ENCODE results near the gene COLEC12. TPM values are rescaled to one million over a fixed set of nuclear protein-coding genes. Genes with fewer than 3 reads are reported as not detected.

The COLEC12 gene
- total and polyA plus RNA-seq, 10 of the 15 experiments (the other 5 are each of a cell fraction or from before 2014, with no cell fraction given) = 0.04 to 0.05 TPM; not detected in 8

GRCh38 chr18:360676-361075 lies 139.8 kb downstream of the COLEC12 start:
- no peaks in the 10 kb centered on the region for H4K20me1 ChIP-seq (ENCODE audit: control insufficient read depth, insufficient read depth)
- FAIRE-seq = no peak
- H3K9me3 ChIP-seq (replicated peaks; ENCODE audit: control insufficient read depth, insufficient read depth, low read length) = no peaks in the 10 kb centered on the region
- ChIA-PET POLR2A (no interaction called here), CTCF (no interaction called here), RAD21 (ENCODE audit: unreplicated experiment) (no interaction called here), SMC1A (ENCODE audit: uncharacterized antibody, unreplicated experiment) (no interaction called here)
- no peak for TF ChIP-seq NFYB (IDR thresholded peaks at IDR 0.05; ENCODE audit: insufficient read depth, low read depth, low read length)
- no peak for TF ChIP-seq NFYA (IDR thresholded peaks at IDR 0.05; ENCODE audit: borderline replicate concordance, low read depth, low read length)
- TF ChIP-seq, protein P1, sequence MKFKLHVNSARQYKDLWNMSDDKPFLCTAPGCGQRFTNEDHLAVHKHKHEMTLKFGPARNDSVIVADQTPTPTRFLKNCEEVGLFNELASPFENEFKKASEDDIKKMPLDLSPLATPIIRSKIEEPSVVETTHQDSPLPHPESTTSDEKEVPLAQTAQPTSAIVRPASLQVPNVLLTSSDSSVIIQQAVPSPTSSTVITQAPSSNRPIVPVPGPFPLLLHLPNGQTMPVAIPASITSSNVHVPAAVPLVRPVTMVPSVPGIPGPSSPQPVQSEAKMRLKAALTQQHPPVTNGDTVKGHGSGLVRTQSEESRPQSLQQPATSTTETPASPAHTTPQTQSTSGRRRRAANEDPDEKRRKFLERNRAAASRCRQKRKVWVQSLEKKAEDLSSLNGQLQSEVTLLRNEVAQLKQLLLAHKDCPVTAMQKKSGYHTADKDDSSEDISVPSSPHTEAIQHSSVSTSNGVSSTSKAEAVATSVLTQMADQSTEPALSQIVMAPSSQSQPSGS (IDR thresholded peaks at IDR 0.05; ENCODE audit: low read length) = no peak
- intact Hi-C loops (cut with micrococcal nuclease; ENCODE audit: unreplicated experiment) = no loop called here
- ATAC-seq = no peak
- no peak overlapping the region for H3K27ac ChIP-seq (ENCODE audit: control insufficient read depth, insufficient read depth)
- H3K9ac ChIP-seq (ENCODE audit: control insufficient read depth, insufficient read depth, low read length) = no peak overlapping the region
- H3K27me3 ChIP-seq (replicated peaks in 1 of 2; ENCODE audit: control insufficient read depth in 2 of 2, insufficient read depth in 2 of 2, low read length in 1 of 2) = no peaks in the 10 kb centered on the region; a peak in 1 of 4 replicates
- no peak overlapping the region for H2AFZ ChIP-seq (ENCODE audit: control insufficient read depth, low read depth, low read length)
- 5% methylated on average over 2 of the region's 2 CpGs for WGBS (ENCODE audit: insufficient coverage, insufficient replicate concordance, low lambda C conversion rate, missing lambda C conversion rate)
- no TSS peak for BruUV-seq (replicated peaks)
- H3K4me3 ChIP-seq = no peak overlapping the region
- H3K4me2 ChIP-seq (ENCODE audit: control insufficient read depth, insufficient read depth) = no peak overlapping the region
- no peaks in the 10 kb centered on the region for H3K36me3 ChIP-seq (ENCODE audit: control insufficient read depth in 2 of 2, insufficient read depth in 2 of 2, low read length in 1 of 2)
- no peak for DNase-seq (ENCODE audit: low read depth, low spot score)
- H3K79me2 ChIP-seq (ENCODE audit: control insufficient read depth, insufficient read depth, low read length) = no peaks in the 10 kb centered on the region
- no peaks in the 10 kb centered on the region for H3K4me1 ChIP-seq (ENCODE audit: control insufficient read depth, insufficient read depth, low read length)
- in situ Hi-C loops (cut with MboI) = no loop called here

DNA sequence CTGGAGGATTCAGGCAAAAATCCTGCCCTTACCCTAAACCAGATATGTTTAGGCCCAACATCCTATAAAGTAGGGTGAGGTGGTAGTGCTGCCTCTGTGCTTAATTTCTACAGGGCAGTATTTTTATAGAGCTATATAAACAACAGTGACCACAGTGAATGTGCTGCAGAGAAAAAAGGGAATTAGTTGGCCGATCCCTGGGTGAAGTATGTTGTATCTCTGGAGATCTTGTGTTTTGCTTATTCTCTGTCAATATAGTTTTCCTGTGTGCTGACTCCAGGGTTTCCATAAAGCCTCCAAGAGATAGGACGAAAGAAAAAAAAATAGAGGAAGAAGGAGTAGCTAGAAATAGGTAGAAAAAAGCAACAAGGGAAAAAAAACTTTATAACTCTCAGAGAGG lies 143.7 kb downstream of the COLEC12 start:
- no peak overlapping the region for H3K4me2 ChIP-seq (ENCODE audit: control insufficient read depth, insufficient read depth)
- ATAC-seq = no peak
- no peaks in the 10 kb centered on the region for H4K20me1 ChIP-seq (ENCODE audit: control insufficient read depth, insufficient read depth)
- no peak for FAIRE-seq
- BruUV-seq (replicated peaks) = no TSS peak
- POLR2A ChIA-PET = no interaction called here
- H3K4me1 ChIP-seq (ENCODE audit: control insufficient read depth, insufficient read depth, low read length) = no peaks in the 10 kb centered on the region
- no peaks in the 10 kb centered on the region for H3K36me3 ChIP-seq (ENCODE audit: control insufficient read depth in 2 of 2, insufficient read depth in 2 of 2, low read length in 1 of 2)
- H3K27ac ChIP-seq (ENCODE audit: control insufficient read depth, insufficient read depth) = no peak overlapping the region
- WGBS (ENCODE audit: insufficient coverage, insufficient replicate concordance, low lambda C conversion rate, missing lambda C conversion rate) = 10% methylated on average over 2 of the region's 2 CpGs
- H3K9ac ChIP-seq (ENCODE audit: control insufficient read depth, insufficient read depth, low read length) = no peak overlapping the region
- no peak overlapping the region for H3K4me3 ChIP-seq
- intact Hi-C loops (cut with micrococcal nuclease; ENCODE audit: unreplicated experiment) (no loop called here), in situ Hi-C loops (cut with MboI) (no loop called here)
- SMC1A ChIA-PET (ENCODE audit: uncharacterized antibody, unreplicated experiment) = no interaction called here
- no peaks in the 10 kb centered on the region for H3K79me2 ChIP-seq (ENCODE audit: control insufficient read depth, insufficient read depth, low read length)
- RAD21 ChIA-PET (ENCODE audit: unreplicated experiment) = no interaction called here
- H2AFZ ChIP-seq (ENCODE audit: control insufficient read depth, low read depth, low read length) = no peak overlapping the region
- H3K27me3 ChIP-seq (replicated peaks in 1 of 2; ENCODE audit: control insufficient read depth in 2 of 2, insufficient read depth in 2 of 2, low read length in 1 of 2) = 0 out of 4 replicates have a peak, but pooled peaks cover 0 to 4% of the 10 kb centered on the region in 2 experiments
- CTCF ChIA-PET = no interaction called here
- no peak for DNase-seq (ENCODE audit: low read depth, low spot score)
- H3K9me3 ChIP-seq (replicated peaks; ENCODE audit: control insufficient read depth, insufficient read depth, low read length) = no peaks in the 10 kb centered on the region
- TF ChIP-seq RELA (IDR thresholded peaks at IDR 0.05; ENCODE audit: borderline replicate concordance, partially characterized antibody) = no peak
- TF ChIP-seq NRF1 (conservative IDR thresholded peaks at IDR 0.05; ENCODE audit: low read depth, low read length) = no peak
- TF ChIP-seq, protein P2, sequence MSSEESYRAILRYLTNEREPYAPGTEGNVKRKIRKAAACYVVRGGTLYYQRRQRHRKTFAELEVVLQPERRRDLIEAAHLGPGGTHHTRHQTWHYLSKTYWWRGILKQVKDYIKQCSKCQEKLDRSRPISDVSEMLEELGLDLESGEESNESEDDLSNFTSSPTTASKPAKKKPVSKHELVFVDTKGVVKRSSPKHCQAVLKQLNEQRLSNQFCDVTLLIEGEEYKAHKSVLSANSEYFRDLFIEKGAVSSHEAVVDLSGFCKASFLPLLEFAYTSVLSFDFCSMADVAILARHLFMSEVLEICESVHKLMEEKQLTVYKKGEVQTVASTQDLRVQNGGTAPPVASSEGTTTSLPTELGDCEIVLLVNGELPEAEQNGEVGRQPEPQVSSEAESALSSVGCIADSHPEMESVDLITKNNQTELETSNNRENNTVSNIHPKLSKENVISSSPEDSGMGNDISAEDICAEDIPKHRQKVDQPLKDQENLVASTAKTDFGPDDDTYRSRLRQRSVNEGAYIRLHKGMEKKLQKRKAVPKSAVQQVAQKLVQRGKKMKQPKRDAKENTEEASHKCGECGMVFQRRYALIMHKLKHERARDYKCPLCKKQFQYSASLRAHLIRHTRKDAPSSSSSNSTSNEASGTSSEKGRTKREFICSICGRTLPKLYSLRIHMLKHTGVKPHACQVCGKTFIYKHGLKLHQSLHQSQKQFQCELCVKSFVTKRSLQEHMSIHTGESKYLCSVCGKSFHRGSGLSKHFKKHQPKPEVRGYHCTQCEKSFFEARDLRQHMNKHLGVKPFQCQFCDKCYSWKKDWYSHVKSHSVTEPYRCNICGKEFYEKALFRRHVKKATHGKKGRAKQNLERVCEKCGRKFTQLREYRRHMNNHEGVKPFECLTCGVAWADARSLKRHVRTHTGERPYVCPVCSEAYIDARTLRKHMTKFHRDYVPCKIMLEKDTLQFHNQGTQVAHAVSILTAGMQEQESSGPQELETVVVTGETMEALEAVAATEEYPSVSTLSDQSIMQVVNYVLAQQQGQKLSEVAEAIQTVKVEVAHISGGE (CRISPR knock-in tag; IDR thresholded peaks at IDR 0.05) = no peak
- no peak for TF ChIP-seq TCF3 (IDR thresholded peaks at IDR 0.05; ENCODE audit: borderline replicate concordance, insufficient read depth, low read depth, low read length)
- no peak for TF ChIP-seq NR2C1 (IDR thresholded peaks at IDR 0.05)
- no peak for TF ChIP-seq DPF2 (IDR thresholded peaks at IDR 0.05)
- no peak for TF ChIP-seq KAT2A (conservative IDR thresholded peaks at IDR 0.05; ENCODE audit: control insufficient read depth, low read depth, low read length)
- TF ChIP-seq, protein P1 (IDR thresholded peaks at IDR 0.05; ENCODE audit: low read length) = no peak
- no peak for TF ChIP-seq EED (IDR thresholded peaks at IDR 0.05; ENCODE audit: low read depth)
- no peak for TF ChIP-seq MEF2A (IDR thresholded peaks at IDR 0.05; ENCODE audit: insufficient read depth, low read depth, low read length)

Data from GM12878 (cell line).